GM23338 (cell line): Measurements from ENCODE around the gene TRIB2. TPM values are rescaled to one million over a fixed set of nuclear protein-coding genes. Genes with fewer than 3 reads are reported as not detected.

Experiments used
- ATAC-seq: fragments of 200-7000 bp; cut with Tn5 transposase; 3 replicates; pipeline ENCODE4 v1.9.1; 2020
- DNase-seq: peaks from one replicate; pipeline ENCODE4 v3.0.0-alpha.2; 2015; ENCODE audit warnings: low spot score
- H2AFZ ChIP-seq: fragments of 200-600 bp; sonication (generic); 2 replicates; pipeline ENCODE4 v1.8.0; 2016; ENCODE audit warnings: antibody characterized with exemption, mild to moderate bottlenecking, moderate library complexity
- H3F3A ChIP-seq: fragments of 200-600 bp; sonication (generic); replicated peaks from 2 replicates; pipeline ENCODE4 v1.8.0; 2017; ENCODE audit warnings: antibody characterized with exemption, mixed run types, low read depth
- H3K27ac ChIP-seq: fragments of 200-600 bp; sonication (generic); 2 replicates; pipeline ENCODE4 v1.6.1; 2016; ENCODE audit warnings: low read depth
- H3K27me3 ChIP-seq: fragments of 200-600 bp; sonication (generic); 2 replicates; pipeline ENCODE4 v1.8.0; 2016; ENCODE audit warnings: mild to moderate bottlenecking, mixed run types, moderate library complexity; ENCODE audit not compliant: insufficient read depth
- H3K36me3 ChIP-seq: fragments of 200-600 bp; sonication (generic); 2 replicates; pipeline ENCODE4 v1.8.0; 2016; ENCODE audit warnings: mild to moderate bottlenecking; ENCODE audit not compliant: insufficient read depth
- H3K4me1 ChIP-seq: fragments of 200-600 bp; sonication (generic); 2 replicates; pipeline ENCODE4 v1.8.0; 2016; ENCODE audit warnings: mild to moderate bottlenecking, moderate library complexity; ENCODE audit not compliant: insufficient read depth
- H3K4me2 ChIP-seq: fragments of 200-600 bp; sonication (generic); 2 replicates; pipeline ENCODE4 v1.7.1; 2017; ENCODE audit warnings: mixed run types
- H3K4me3 ChIP-seq: fragments of 200-600 bp; sonication (generic); 2 replicates; pipeline ENCODE4 v1.6.1; 2016; ENCODE audit warnings: mixed run types
- H3K79me2 ChIP-seq: fragments of 200-600 bp; sonication (generic); replicated peaks from 2 replicates; pipeline ENCODE4 v1.8.0; 2017; ENCODE audit warnings: mild to moderate bottlenecking; ENCODE audit not compliant: insufficient read depth
- H3K9me2 ChIP-seq: fragments of 200-600 bp; sonication (generic); 2 replicates; pipeline ENCODE4 v1.8.0; 2017; ENCODE audit not compliant: insufficient read depth
- H4K20me1 ChIP-seq: fragments of 200-600 bp; sonication (generic); replicated peaks from 2 replicates; pipeline ENCODE4 v1.8.0; 2017; ENCODE audit warnings: mild to moderate bottlenecking; ENCODE audit not compliant: insufficient read depth
- H3K27ac Mint-ChIP-seq: 2 replicates; pipeline ENCODE4 v1.8.0; 2020; ENCODE audit warnings: inconsistent platforms, mild to moderate bottlenecking, moderate library complexity, mixed read lengths
- H3K27me3 Mint-ChIP-seq: 3 replicates; pipeline ENCODE4 v1.8.0; 2022; ENCODE audit warnings: low read depth, mild to moderate bottlenecking, moderate library complexity, mixed read lengths, inconsistent platforms; ENCODE audit not compliant: insufficient read depth, poor library complexity
- H3K36me3 Mint-ChIP-seq: 3 replicates; pipeline ENCODE4 v1.8.0; 2021; ENCODE audit warnings: low read depth, mild to moderate bottlenecking, inconsistent platforms, moderate library complexity, mixed read lengths
- H3K4me1 Mint-ChIP-seq: 3 replicates; pipeline ENCODE4 v1.8.0; 2020; ENCODE audit warnings: mild to moderate bottlenecking, inconsistent platforms, mixed read lengths
- H3K4me3 Mint-ChIP-seq: 3 replicates; pipeline ENCODE4 v1.8.0; 2021; ENCODE audit warnings: moderate library complexity, mild to moderate bottlenecking, inconsistent platforms, mixed read lengths
- H3K9me3 Mint-ChIP-seq: 3 replicates; pipeline ENCODE4 v1.8.0; 2020; ENCODE audit warnings: moderate library complexity, mild to moderate bottlenecking, inconsistent platforms, mixed read lengths
- CTCF ChIP-seq, 2 experiments: fragments of 200-600 bp in 1 of 2; sonication (generic) in 1 of 2; conservative IDR thresholded peaks; 2 replicates each; pipeline versions ENCODE4 v1.5.1 to v1.6.1; 2016 to 2017; ENCODE audit warnings: antibody characterized with exemption in 2 of 2, low read depth in 2 of 2, mild to moderate bottlenecking in 2 of 2, moderate library complexity in 1 of 2
- EZH2 ChIP-seq: fragments of 200-600 bp; sonication (generic); IDR thresholded peaks from one replicate; pipeline ENCODE4 v1.8.0; 2017; ENCODE audit warnings: antibody characterized with exemption, mild to moderate bottlenecking, low read depth; ENCODE audit not compliant: unreplicated experiment
- JUNB ChIP-seq: IDR thresholded peaks from one replicate; pipeline ENCODE4 v1.6.1; 2016; ENCODE audit warnings: antibody characterized with exemption; ENCODE audit not compliant: unreplicated experiment
- ZNF462 ChIP-seq: fragments of 250-450 bp; sonication (Bioruptor Pico); IDR thresholded peaks from 2 replicates; pipeline ENCODE4 v1.5.0; 2020; ENCODE audit warnings: mild to moderate bottlenecking, moderate library complexity
- polyA plus RNA-seq: library from polyadenylated mRNA; unstranded; fragments of >200 nt; fragmentation: Nextera tagmentation; extraction: Ambion mirVana; gene quantifications from 2 replicates; pipeline ENCODE4 v1.2.1, GENCODE V29; 2016
- total RNA-seq: library from RNA; depleted of rRNA; stranded (reverse); fragments of >200 nt; shearing (Covaris generic); gene quantifications from 2 replicates; pipeline ENCODE4 v1.2.3, GENCODE V29; 2014

Gene TRIB2
- total and polyA plus RNA-seq, 2 experiments from 2014 or later = 40.3 to 109 TPM

- no peaks in the 10 kb centered on the region for H3K9me2 ChIP-seq
- H3K27ac ChIP-seq = no peak overlapping the region
- H3K27ac Mint-ChIP-seq = no peak overlapping the region
- peaks cover 6% of the 10 kb centered on the region; the same call in 2 of the 3 replicates for H3K9me3 Mint-ChIP-seq
- H3K4me1 ChIP-seq = peaks cover 37% of the 10 kb centered on the region
- H3K79me2 ChIP-seq = no peaks in the 10 kb centered on the region
- H3K36me3 ChIP-seq = no peaks in the 10 kb centered on the region
- peaks cover 63% of the 10 kb centered on the region for H3K27me3 ChIP-seq
- ATAC-seq (peak; percentile 34), DNase-seq (peak; percentile 16)
- no peak overlapping the region for H3K4me3 Mint-ChIP-seq
- peak overlapping the region; percentile 14; the same call in 1 of the 2 replicates for H2AFZ ChIP-seq
- TF ChIP-seq JUNB = no peak
- peak in 1 of 2 experiments; percentile 17; a peak in 1 of 4 replicates for TF ChIP-seq CTCF (conservative IDR thresholded peaks at IDR 0.05; ENCODE audit: low read depth in 2 of 2)
- peak; percentile 37 for TF ChIP-seq ZNF462
- no peak for TF ChIP-seq EZH2
- no peak overlapping the region for H3K4me3 ChIP-seq
- peaks cover 13% of the 10 kb centered on the region for H3K27me3 Mint-ChIP-seq
- peaks cover 49% of the 10 kb centered on the region for H3K4me1 Mint-ChIP-seq
- 0 out of 2 replicates have a peak overlapping the region, but pooled peaks have one; percentile 35 for H3K4me2 ChIP-seq
- H4K20me1 ChIP-seq = no peaks in the 10 kb centered on the region
- H3F3A ChIP-seq = no peaks in the 10 kb centered on the region
- H3K36me3 Mint-ChIP-seq = peaks cover 3% of the 10 kb centered on the region; the same call in 1 of the 3 replicates
Observed at GRCh38 chr2:12773586-12774394, 57.1 kb downstream of the TRIB2 start.
